Right renal pelvis (tissue), 4 donors: ENCODE results near the gene MCTP1. TPM values are rescaled to one million over a fixed set of nuclear protein-coding genes. Genes with fewer than 3 reads are reported as not detected.
"Not testable (repeated sequence)": the region's sequence is repeated elsewhere in the genome, so short reads cannot be mapped to it uniquely, and the experiment has no call there.

Experiments
- DNase-seq, 4 donors: peaks; one replicate each; pipeline ENCODE4 v3.0.0-alpha.2; 2013; ENCODE audit warnings: low read depth in 4 of 4, low spot score in 3 of 4, missing footprints in 1 of 4
- polyA plus RNA-seq, 4 donors: library from polyadenylated mRNA; unstranded; fragments of 120-200 nt; gene quantifications; one replicate each; pipeline ENCODE4 v1.2.1, GENCODE V29; 2013; ENCODE audit not compliant: insufficient read length in 4 of 4

Gene MCTP1
- polyA plus RNA-seq, 4 donors = 4.5 to 7.3 (median 6.1) TPM

DNA sequence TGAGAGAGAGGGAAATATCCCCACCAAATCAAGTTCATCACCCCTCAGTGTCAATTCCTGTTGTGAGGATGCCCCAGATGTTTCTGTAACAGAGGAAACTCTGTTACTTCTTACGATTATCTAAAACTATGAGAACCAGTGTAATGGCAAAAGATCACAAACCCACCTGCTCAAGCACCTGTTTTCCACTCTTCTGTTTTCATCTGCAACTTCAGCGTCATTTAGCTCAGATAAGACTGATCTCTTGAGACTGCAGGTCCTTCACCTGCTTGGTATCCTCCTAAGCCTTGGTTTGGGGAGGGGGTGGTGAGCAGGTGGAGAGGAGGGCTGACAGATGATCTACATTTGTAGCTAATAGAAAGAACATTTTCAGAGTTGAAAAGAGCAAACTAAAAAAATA, 437.2 kb downstream of the MCTP1 start:
- no peak for DNase-seq

DNA sequence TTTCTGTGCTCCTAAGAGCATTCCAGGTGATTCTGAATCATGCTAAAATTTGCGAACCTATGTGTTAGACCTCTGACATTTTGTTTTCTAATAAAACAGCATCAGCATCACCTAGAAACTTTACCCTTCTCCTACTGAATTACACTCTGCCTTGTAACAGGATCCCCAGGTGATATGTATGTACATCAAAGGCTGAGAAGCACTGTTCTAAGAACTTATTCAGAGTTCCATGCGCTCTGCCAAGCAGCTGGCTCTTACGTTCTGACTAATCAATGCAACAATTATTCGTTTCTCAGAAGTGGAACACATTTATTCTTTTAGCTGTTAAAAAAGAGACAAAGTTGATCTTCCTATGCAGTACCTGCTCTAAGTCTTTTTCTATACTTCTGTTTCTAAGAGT, 437.9 kb downstream of the MCTP1 start:
- no peak for DNase-seq

DNA sequence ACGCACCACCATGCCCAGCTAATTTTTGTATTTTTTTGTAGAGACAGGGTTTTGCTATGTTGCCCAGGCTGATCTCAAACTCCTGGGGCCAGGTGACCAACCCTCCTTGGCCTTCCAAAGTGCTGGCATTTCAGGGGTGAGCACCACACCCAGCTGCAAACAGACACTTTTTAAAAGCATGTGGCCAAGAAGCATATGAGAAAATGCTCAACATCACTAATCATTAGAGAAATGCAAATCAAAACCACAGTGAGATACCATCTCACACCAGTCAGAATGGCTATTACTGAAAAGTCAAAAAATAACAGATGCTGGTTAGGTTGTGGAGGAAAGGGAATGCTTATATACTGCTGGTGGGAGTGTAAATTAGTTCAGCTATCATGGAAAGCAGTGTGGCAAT, 439.2 kb downstream of the MCTP1 start:
- DNase-seq = not testable (repeated sequence)

DNA sequence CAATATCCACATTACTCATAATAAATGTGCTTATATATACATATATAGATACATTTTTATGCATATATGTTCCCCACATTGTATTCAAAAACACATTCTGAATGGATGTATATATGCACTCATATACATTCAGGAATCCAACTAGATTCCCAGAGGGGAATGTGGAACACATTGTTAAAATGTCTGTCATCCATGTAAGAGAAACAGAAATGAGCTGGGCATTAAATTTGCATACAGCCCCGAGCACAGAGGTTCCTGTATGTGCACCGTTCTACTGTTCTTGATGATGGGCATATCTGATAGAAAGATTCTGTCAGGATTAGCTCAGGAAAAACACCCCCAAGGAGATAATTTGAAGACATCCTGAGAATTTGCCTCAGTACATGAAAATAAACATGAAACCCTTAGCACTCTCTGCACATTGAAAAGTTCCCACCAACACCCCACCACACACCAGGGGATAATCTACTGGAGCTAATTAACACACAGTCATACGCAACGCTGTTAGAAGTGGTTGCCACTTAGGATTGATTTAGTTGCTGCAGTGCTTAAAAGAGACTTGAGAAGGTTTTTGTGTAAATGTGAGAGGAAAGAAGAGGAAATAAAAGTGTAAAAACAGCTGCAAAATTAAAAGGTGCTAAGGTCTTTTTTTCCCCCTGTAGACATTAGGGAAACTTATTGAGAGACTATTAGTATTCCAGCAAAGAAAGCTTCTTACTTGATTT, 443.1 kb downstream of the MCTP1 start:
- no peak for DNase-seq

DNA sequence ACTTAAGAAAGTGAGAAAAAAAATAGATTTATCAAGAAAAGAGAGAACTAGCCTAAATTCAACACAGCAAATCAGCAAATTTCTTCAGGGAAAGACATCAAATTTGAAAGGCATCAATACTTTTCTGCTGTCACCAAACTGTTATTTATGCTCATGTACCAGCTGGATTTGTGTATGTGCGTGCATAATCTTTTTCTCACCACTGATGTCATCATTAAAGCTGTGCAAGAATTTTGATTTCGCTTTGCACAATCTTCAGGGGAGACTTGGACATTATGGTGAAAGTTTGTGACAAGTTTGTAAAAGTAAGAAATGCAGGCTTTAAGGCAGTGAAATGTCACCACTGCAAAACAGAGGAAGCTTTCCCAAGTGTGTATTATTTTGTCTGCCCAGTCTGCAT, 451.0 kb downstream of the MCTP1 start:
- no peak for DNase-seq

DNA sequence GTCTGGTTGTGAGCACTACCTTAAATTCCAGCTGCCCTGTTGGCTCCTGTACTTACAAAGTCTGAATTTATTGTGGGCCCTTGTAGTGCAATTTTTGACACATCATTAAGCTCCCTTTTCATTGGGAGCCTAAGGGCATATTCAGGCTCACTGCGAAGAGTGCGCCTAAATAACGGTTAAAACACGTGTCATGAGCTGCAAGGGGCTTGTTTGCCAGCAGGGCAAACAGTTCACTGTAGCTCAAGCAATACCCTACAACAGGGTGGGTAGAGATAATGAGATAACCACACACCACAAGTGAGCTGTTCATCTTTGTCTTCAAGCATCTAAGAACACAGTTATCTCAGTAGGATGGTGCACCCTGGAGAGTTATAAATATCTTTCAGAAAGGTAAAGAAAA, 452.2 kb downstream of the MCTP1 start:
- DNase-seq = no peak

DNA sequence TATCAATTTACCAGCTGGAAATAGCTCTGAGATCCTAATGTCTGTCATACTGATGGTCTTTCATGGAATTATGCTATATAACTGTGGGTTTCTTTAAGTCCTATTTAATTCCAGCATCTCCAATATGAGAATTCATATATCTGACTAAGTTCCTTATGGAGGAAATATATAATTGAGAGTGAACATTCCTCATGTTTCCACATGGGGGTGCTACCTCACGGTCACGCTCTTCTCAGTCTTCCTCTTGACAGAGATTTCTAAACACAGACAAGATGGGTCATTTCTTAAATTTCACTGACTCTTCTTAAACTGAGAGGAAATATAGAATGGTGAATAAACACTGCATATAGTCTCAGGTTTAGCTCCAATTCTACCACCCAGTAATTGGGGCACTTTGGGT, 454.4 kb downstream of the MCTP1 start:
- no peak for DNase-seq

DNA sequence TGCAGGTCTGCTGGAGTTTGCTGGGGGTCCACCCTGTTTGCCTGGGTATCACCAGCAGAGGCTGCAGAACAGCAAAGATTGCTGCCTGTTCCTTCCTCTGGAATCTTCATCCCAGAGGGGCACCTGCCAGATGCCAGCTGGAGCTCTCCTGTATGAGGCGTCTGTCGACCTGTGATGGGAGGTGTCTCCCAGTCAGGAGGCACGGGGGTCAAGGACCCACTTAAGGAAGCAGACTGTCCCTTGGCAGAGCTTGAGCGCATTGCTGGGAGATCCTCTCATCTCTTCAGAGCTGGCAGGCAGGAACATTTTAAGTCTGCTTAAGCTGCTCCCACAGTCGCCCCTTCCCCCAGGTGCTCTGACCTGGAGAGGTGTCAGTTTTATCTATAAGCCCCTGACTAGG, 456.7 kb downstream of the MCTP1 start:
- DNase-seq = not testable (repeated sequence)

DNA sequence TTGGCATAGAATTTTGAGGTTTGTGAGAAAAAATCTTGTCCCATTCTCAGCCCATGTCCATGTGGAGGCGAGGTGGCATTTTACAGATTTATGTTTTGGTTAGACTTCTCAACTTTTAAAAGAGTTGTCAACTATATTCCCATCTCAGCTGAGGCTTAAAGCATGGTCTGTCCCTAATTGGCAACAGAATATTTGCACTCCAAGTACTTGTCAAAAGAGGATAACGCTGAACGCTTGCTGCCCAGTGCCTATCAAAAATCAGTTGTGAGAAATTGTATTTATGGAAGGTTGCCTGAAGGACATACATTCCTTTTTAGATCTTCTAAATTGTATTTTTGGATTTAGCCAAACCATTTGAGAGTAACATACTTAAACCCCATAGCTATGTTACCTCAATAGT, 464.4 kb downstream of the MCTP1 start:
- no peak for DNase-seq

DNA sequence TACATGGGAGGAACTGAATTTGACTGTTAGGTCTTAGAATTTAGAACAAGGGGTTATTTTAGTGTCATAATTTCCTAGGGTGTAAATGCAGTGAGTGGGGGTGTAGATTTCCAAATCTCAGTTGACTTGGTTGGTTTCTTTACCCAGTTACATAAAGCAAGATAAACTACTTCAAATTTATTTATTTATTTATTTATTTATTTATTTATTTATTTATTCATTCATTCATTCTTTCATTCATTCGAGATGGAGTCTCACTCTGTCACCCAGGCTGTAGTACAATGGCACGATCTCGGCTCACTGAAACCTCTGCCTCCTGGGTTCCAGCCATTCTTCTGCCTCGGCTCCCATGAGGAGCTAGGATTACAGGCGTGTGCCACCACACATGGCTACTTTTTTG, 466.0 kb downstream of the MCTP1 start:
- DNase-seq = no peak

DNA sequence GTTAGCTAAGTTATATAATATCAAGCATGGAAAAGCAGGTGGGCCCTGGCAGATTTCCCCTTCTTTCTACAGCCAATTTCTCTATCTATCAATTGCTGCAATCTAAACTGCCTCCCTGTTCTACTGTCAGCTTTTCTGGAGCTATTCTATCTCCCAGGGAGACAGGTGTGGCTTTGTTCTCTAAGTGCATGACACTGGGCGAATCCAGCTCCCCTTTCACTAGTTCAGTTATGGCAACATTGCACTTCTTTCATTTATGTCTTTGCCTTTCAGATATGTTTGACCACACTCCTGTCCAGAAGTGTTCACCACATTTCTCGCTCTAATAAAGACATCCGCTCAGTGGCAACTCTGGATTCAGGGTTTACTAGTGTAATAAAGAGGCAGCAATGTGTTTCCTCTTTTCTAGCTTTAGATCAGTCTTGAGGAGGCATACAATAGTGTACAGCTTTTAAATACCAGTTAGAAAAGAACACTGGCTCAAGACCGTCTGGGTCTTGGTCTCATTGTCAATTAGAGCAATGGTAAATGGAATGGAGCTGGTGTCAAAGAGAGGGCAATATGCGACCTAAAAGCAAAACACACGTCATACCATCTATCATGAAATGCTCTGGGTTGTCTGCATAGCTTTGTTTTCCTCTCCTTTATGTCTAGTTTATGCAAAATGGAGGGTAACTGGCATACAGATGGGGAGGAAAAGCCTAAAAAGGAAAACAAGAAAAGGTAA, 469.4 kb downstream of the MCTP1 start:
- DNase-seq = no peak

DNA sequence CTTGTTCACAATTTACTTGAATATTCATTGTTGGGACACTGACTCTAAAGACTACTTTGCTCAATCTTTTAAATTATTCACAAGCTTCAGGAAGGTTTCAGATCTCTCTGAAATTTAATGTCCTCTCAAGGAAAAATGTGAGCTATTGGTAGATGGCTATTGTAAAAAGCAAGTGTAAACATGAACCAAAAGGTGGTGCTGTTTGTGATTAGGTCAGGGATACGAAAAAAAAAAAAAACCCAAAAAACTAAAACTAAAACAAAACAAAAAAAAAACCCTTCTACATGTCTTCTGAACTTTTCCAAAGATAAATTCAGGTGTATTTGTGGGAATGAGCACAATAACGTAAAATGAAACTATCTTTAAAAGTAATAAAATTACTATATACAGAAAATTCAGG, 472.7 kb downstream of the MCTP1 start:
- no peak for DNase-seq

DNA sequence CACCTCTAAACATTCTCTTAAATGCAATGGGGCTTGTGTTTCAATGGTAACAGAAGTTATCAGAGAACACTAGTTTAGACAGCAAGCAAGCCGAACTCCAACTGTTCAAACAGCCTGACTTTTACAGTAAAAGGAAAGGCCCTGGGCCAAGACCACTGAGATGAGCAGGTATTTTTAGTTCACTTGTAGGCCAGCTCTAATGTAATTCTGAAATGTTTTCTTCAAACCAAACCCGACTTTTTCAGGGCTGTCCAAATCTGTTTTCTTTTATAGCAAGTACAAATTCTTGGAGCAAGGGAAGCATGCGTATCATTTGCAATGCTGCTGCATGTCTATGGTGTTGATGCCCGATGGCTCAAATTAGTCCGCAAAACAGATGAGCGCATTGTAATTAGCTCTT, 473.6 kb downstream of the MCTP1 start:
- no peak for DNase-seq

DNA sequence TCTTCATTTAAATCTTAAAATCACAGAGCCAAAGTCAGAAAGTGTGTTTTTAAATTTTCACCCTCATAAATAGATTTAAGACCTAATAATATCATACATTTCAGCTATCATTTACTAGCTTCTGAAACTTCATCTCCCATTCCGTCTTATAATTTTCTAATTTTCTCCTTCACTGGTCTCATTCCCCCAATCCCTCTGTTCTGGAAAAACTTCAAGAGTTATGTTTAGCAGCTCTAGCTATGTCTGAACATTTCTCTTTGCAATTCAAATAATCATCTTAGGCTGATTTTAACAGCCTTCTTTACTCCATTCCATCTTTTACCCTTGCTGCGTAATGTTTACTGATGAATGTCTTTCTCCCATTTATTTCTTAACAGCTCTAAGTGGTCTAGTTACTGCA, 474.0 kb downstream of the MCTP1 start:
- no peak for DNase-seq

DNA sequence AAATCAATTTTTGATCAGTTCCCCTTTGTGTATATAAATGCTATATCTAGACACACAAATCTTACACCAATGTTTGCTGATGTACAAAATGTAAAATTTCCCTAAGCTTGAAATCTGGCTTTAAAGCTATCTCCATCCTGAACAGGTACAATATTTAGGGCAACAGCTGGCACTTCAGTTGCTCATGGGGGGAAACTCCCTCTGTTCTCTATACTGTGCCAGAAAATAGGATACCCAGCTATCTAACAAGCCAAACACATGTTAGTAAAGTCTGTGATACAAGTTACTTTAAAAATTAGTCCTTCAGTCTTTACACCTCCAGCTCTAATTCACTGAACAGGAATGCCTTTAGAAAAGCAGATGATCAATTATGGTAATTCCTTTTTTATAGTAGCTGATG, 474.6 kb downstream of the MCTP1 start:
- DNase-seq = no peak

DNA sequence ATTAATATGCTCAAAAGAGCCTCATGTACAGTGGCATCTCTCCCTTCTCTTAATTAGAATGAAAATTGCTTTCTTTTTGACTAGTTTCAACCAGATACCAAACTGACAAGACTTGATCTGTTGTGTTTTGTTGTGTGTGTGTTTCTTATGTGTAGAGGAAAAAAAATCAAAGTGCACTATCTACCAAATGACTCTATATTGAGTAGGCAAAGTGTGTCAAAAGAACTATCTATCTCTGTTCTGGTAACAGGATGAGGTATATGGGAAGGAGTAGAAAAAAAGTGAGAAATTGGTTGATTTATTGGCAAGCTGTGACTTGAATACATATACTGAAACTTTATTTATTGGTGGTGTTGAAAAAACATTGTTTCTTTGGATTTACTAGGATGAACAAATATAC, 476.4 kb downstream of the MCTP1 start:
- no peak for DNase-seq

DNA sequence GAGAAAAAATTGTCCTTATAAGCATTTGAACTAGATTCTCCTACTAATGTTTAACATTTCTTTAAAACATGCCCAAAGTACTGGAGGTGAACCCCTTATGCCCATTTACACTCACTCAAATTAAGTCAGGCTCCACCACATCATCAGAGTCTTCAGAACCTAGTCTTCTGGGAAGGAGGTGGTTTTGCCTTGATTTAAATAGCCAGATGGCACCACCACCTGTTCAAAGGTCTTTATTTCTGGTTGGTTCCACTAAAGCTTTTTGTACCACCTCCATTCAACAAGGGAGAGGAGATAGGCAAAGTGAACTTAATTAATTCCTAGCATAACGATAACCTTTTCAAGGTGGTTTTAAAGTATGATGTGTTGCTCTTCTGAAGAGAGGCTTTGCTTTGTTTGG, 476.9 kb downstream of the MCTP1 start:
- no peak for DNase-seq

DNA sequence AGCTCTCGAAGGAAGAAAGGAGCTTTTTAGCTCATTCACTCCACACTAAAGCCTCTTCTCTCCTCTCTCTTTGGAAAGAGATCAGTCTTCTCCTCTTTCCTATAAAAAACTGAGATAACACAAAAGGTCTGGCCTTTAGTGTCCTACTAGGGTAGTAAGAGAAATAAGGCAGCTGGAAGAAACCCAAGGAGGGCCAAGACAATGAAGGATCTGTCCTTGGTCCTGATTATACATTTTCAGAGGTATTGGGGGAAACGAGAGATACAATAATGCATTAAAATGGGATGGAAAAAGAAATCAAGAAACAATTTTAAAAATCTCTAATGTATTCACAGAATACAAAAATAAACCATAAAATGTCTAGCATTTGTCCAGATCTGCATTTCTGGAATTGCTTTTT, 482.4 kb downstream of the MCTP1 start:
- DNase-seq = no peak

DNA sequence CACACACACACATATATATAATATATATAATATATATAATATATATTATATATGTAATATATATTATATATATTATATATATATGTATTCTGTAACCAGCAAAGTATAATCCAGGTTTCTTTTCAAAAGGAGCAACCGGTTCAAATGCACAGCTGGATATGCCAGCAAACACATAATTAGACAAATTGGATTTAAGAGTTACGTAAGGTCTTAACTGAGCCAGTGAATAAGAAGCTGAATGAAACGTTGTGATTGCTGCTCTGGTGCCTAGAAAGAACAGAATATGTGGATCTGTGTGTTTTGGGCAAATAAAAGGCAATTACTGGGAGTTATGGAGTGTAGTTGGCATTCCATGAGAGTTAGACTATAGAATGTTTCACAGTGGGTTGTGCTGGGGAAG, 488.3 kb downstream of the MCTP1 start:
- no peak for DNase-seq

DNA sequence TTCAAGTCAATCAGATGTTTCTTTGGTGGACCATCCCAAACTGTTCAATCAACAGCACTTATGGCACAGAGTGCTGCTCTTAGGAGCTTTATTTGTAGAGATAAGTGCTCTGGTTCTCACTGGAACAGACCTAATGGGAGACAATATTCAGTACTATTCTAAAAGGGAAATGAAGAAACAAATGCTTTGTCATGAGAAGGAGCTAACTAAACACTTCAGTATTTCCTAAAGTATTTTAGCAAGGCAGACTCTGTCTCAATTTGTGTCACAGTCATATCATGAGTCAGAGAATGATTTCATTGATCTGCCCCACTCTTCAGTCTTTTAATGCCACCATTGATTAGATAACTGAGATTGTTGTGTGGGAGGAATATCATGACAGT, 491.1 kb downstream of the MCTP1 start:
- no peak for DNase-seq

DNA sequence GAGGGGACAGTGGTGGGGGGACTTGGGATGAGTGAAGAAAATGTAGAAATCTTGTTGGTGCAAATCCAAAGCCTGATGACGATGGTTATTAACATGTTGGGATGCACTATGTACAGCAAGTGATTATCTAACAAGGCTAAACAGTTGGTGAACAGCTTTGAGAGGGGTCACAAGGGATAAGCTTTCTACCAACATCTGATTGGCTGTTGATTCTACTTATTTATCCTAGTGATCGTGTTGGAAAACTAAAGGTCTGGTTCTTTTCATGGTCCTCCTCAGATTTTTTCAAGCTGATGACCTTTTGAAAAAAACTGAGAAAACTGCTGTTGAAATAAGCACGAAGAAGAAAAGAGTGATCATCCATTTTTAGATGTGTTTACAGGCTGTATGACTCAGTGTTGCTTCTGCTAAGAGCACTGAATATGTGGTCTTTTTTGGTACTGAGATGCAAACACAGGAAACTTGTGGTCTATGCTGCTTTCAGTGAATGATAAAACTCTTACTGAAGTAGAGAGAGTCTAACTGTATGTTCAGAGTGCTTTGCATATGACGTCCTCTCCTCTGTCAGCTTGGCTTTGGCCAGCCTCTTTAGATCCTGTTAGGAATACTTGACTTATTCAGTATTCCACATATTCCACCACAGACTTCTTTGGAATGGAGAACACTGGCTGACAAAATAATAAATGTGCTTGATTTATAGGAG, 491.6 kb downstream of the MCTP1 start:
- no peak for DNase-seq

DNA sequence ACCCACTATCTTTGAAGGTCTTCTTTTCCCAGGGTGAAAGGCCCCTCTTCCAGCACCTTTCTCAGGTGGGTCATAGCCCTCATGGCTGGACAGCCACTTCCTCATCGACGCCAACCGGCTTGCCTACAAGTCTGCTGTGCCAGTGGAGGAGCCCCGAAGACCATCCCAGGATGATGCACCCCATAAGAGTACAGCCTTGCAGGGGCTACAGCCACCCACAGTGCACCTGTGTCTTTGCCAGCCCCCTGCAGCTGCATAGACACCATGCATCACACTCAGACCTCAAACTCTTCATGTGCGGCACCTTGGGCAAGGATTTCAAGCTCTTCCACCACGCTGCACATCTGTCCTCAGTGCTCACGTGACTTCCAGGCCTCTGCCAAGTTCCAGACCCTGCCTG, 493.1 kb downstream of the MCTP1 start:
- DNase-seq = no peak
